GM12872 (cell line): ENCODE measurements around the gene SRP9.

ENCODE experiments used
- TF ChIP-seq, protein P1 (sequence below): IDR thresholded peaks from 3 replicates; pipeline ENCODE4 v1.5.1; 2011; ENCODE audit warnings: low read depth, mild to moderate bottlenecking, low read length, moderate library complexity; ENCODE audit not compliant: insufficient read depth

SRP9 gene

DNA sequence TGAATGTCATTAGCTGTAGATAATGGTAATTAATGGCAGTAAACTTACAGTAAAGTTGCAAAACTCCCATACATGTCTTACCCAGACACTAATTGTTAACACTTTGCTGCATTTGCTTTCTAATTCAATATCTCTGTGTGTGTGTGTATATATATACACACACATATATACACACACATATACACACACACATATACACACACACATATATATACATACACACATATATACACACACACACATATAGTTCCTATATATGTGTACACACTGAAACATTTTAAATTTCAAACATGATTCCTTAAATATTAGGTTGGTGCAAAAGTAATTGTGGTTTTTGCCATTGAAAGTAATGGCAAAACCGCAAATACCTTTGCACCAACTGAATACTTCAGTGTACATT lies 28.6 kb downstream of the SRP9 start:
- TF ChIP-seq, protein P1, sequence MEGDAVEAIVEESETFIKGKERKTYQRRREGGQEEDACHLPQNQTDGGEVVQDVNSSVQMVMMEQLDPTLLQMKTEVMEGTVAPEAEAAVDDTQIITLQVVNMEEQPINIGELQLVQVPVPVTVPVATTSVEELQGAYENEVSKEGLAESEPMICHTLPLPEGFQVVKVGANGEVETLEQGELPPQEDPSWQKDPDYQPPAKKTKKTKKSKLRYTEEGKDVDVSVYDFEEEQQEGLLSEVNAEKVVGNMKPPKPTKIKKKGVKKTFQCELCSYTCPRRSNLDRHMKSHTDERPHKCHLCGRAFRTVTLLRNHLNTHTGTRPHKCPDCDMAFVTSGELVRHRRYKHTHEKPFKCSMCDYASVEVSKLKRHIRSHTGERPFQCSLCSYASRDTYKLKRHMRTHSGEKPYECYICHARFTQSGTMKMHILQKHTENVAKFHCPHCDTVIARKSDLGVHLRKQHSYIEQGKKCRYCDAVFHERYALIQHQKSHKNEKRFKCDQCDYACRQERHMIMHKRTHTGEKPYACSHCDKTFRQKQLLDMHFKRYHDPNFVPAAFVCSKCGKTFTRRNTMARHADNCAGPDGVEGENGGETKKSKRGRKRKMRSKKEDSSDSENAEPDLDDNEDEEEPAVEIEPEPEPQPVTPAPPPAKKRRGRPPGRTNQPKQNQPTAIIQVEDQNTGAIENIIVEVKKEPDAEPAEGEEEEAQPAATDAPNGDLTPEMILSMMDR, result no peak

DNA sequence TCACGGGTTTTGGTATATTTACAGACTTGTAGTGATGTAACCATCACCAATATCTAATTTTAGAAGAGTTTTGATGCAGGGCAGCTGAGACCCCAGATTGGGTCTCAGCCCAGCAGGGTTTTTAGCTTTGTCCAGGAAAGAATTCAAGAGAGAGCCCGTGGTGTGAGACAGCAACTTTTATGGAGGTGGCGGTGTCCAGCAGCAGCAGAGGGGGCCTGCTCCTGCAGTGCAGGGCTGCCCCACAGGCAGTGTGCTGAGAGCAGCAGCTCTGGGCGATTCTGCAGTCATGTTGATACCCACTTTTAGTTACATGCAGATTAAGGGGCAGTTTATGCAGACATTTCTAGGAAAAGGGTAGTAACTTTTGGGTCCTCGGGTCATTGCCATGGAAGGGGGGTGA lies 30.5 kb downstream of the SRP9 start:
- TF ChIP-seq, protein P1, result no peak

DNA sequence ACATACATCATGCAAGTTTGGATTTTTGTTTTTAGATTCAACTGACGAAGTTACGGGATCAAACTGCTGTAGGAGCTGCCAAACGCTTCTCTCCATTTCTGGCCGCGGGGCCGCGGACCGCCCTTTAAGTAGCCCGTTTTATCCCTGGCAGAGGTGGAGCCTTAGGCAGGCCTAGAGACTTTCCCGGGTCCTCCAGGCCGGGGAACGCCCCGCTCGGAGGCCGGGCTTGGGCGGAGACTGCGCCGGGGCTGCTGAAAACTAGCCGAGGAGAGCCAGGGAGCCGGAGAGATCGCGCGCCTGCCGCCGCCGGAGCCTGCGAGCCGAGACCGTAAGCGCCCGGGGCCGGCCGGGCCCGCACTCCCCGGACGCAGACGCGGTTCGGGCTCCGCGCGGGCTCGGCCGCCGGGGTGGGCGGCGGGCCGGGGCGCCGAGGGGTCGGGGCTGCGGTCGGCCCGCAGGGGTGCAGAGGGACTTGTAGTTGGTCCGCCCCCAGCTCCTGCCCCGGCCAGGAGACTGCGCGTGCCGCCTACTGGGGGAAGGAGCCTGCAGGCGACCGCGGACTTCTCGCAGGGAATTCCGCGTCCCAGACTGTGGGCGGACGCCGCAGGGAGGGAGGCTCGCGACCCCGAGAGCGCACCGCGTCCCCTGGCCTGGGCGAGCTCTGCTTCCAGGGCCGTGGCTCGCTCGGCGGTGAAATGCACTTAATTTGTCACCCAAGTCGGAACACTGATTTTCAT lies 32.4 kb downstream of the SRP9 start, which contains the start of gene EPHX1:
Gene EPHX1 (plus strand): TSS at position 283 of the 737 bp plus-strand sequence. CDS start 18,606 bp downstream, outside the sequence.
- TF ChIP-seq, protein P1, result peak; percentile 26; the same call in 2 of the 3 replicates

DNA sequence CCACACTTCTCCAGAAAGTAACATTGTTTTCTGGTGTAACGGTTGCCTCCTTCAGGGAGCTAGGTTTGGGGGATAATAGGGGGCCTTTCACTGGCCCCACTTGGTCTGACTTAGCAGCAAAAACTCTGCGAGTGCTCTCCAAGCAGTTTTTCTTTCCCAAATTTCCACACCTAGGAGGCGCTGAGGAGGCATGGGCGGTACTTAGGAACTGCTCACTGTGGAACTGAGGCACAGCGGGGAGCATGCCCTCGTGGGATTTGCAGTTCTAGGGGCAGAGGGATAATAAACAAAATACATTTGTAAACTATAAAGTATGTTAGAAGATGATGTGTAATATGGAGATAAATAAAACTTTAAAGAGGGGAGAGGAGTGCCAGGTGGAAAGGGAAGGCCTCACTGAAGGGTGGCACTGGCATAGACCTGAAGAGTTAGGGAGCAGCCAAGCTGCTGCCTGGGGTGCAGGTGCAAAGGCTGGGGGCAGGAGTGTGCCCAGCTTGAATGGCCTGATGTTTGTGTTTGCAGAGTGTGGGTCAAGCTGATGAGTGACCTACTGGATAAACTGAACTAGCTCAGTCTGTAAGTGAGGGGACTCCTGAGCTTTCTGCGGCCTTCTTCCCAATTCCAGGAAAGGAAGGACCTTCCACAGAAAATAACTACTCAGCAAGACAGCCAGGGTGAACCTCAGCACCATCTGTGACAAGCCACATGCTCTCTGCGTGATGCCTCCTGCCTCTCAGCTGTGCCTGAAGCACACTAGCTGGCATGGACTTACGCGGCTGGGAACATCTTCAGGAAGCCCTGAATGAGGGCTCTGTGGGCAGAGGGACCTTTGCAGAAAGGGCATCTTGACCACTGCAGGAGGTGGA lies 34.2 kb downstream of the SRP9 start:
- TF ChIP-seq, protein P1, result 0 out of 3 replicates have a peak, but pooled peaks have one; percentile 8

DNA sequence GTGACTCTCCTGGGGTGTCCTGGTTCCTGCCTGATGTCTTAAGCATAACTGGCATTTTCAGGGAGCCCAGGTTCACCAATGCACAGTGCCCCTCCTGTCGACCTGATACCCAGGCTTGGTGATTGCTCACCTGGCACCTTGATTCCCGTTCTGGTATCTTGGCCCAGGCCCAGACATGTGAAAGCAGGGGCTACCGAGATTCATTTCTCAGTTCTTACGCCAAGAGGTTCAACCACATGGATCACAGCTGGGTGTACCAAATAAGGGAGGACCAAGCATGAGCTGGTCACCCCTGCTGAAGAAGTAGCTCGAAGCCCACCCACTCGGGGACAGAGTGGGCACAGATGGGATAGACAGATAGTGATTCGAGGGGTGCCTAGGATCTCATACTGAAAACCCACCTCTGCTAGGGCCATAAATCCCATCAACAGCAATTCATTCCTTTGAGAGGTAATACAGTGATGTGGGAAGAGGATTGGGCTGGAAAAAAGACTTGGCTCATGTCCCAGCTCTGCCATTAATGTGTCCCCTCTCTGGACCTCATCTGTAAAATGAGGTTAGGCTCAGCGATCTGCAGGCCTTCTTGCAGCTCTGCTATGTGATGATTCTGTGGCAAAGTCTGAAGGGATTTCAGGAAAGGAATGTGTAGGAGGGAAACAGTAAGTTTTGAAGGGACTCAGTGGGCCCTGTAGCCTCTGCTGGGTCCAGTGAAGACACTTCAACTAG lies 35.0 kb downstream of the SRP9 start:
- TF ChIP-seq, protein P1, result no peak

DNA sequence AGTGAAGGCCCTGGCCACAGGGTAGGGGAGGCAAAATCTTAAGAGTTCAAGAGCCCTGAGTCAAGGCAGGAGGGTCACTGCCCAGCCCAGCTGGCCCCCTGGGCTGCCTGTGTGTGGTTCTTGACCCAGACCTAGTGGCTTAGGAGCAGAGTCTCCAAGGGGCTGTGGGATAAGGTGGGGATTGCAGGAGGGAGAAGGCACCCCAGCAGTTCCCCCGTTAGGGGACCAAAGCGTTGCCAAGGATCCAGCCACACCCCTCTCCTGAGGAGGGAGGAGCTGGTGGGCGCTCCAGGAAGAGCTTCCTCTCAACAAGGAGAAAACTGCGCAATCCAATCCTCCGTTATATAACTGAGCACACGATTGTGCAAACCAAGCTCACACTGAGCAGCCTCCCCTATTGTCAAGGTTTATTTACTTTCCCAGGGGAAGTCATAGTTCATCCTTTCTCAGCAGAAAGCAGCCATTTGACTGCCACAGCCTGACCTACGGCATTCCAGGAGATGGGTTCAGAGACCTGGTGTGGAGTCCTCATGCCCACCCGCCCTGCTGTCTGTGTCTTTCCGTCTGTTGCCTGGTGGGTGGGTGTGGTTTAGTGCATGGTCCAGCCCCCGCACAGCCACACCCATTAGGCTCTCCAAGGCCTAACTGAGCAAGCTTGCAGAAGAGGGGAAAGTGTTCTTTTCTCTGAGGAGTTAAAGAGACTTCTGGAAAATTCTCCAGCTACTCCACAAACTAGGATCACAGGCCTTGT lies 35.8 kb downstream of the SRP9 start:
- TF ChIP-seq, protein P1, result no peak
